Measurements from ENCODE around the gene CTRB2. TPM values are rescaled to one million over a fixed set of nuclear protein-coding genes. Genes with fewer than 3 reads are reported as not detected.

CTRB2 gene
- total RNA-seq, 1 experiment from 2014 or later: not detected

- peak overlapping the region; percentile 93 for H3K27ac Mint-ChIP-seq (ENCODE audit: unreplicated experiment)
- H3K4me3 Mint-ChIP-seq (ENCODE audit: low read depth, unreplicated experiment): peak overlapping the region; percentile 96
- no peaks in the 10 kb centered on the region for H3K9me3 Mint-ChIP-seq (ENCODE audit: low read depth, unreplicated experiment)
- no peak for DNase-seq
- H3K27me3 Mint-ChIP-seq (ENCODE audit: unreplicated experiment): no peaks in the 10 kb centered on the region
- intact Hi-C loops (cut with micrococcal nuclease; ENCODE audit: unreplicated experiment): loop anchor here (5.0 kb wide), 1 partner anchor 138 kb away; no protein-coding TSS in a partner anchor
- no TSS peak for BruUV-seq (replicated peaks)
- H3K4me1 Mint-ChIP-seq (ENCODE audit: low read depth, unreplicated experiment): peaks cover 74% of the 10 kb centered on the region
- CTCF ChIA-PET: interaction anchor here (1.0 to 3.1 kb wide), 5 partner anchors 13 to 136 kb away, joined by 3 to 16 read pairs (median 8); no protein-coding TSS in a partner anchor
- H3K36me3 Mint-ChIP-seq (ENCODE audit: insufficient read depth, unreplicated experiment): peaks cover 95% of the 10 kb centered on the region
- TF ChIP-seq CTCF (IDR thresholded peaks at IDR 0.05; ENCODE audit: unreplicated experiment): no peak
Observed at GRCh38 chr16:75249441-75249840, 42.5 kb upstream of the CTRB2 start.

- H3K27me3 Mint-ChIP-seq (ENCODE audit: unreplicated experiment): no peaks in the 10 kb centered on the region
- CTCF ChIA-PET: interaction anchor here (2.2 to 3.1 kb wide), 2 partner anchors 15 to 57 kb away, joined by 9 to 16 read pairs; no protein-coding TSS in a partner anchor
- peak overlapping the region; percentile 93 for H3K27ac Mint-ChIP-seq (ENCODE audit: unreplicated experiment)
- no peaks in the 10 kb centered on the region for H3K9me3 Mint-ChIP-seq (ENCODE audit: low read depth, unreplicated experiment)
- H3K4me3 Mint-ChIP-seq (ENCODE audit: low read depth, unreplicated experiment): peak overlapping the region; percentile 96
- TF ChIP-seq CTCF (IDR thresholded peaks at IDR 0.05; ENCODE audit: unreplicated experiment): no peak
- intact Hi-C loops (cut with micrococcal nuclease; ENCODE audit: unreplicated experiment): loop anchor here (5.0 kb wide), 1 partner anchor 139 kb away; no protein-coding TSS in a partner anchor
- no TSS peak for BruUV-seq (replicated peaks)
- H3K36me3 Mint-ChIP-seq (ENCODE audit: insufficient read depth, unreplicated experiment): peaks cover 97% of the 10 kb centered on the region
- peaks cover 74% of the 10 kb centered on the region for H3K4me1 Mint-ChIP-seq (ENCODE audit: low read depth, unreplicated experiment)
- no peak for DNase-seq
Observed at GRCh38 chr16:75248536-75249380, 41.8 kb upstream of the CTRB2 start.

GRCh38 chr16:75248142-75248535 lies 41.2 kb upstream of the CTRB2 start:
- no peak for DNase-seq
- intact Hi-C loops (cut with micrococcal nuclease; ENCODE audit: unreplicated experiment): loop anchor here (5.0 kb wide), 1 partner anchor 139 kb away; no protein-coding TSS in a partner anchor
- Mint-ChIP-seq H3K27me3 (ENCODE audit: unreplicated experiment) (no peaks in the 10 kb centered on the region), H3K4me3 (ENCODE audit: low read depth, unreplicated experiment) (peak overlapping the region; percentile 96), H3K36me3 (ENCODE audit: insufficient read depth, unreplicated experiment) (peaks cover 97% of the 10 kb centered on the region), H3K4me1 (ENCODE audit: low read depth, unreplicated experiment) (peaks cover 77% of the 10 kb centered on the region), H3K27ac (ENCODE audit: unreplicated experiment) (peak overlapping the region; percentile 93), H3K9me3 (ENCODE audit: low read depth, unreplicated experiment) (no peaks in the 10 kb centered on the region)
- BruUV-seq (replicated peaks): no TSS peak
- TF ChIP-seq CTCF (IDR thresholded peaks at IDR 0.05; ENCODE audit: unreplicated experiment): no peak
- CTCF ChIA-PET: interaction anchor here (0.8 to 3.1 kb wide), 3 partner anchors 16 to 137 kb away, joined by 3 to 9 read pairs (median 4); no protein-coding TSS in a partner anchor

GRCh38 chr16:75247249-75247648 lies 40.3 kb upstream of the CTRB2 start:
- H3K4me1 Mint-ChIP-seq (ENCODE audit: low read depth, unreplicated experiment): peaks cover 81% of the 10 kb centered on the region
- CTCF ChIA-PET: interaction anchor here (0.8 to 3.1 kb wide), 3 partner anchors 17 to 138 kb away, joined by 3 to 9 read pairs (median 4); no protein-coding TSS in a partner anchor
- H3K4me3 Mint-ChIP-seq (ENCODE audit: low read depth, unreplicated experiment): peak overlapping the region; percentile 96

More at GRCh38 chr16:75247249-75247648, 40.3 kb upstream of the CTRB2 start:
- no peak for TF ChIP-seq CTCF (IDR thresholded peaks at IDR 0.05; ENCODE audit: unreplicated experiment)
- DNase-seq: no peak
- H3K36me3 Mint-ChIP-seq (ENCODE audit: insufficient read depth, unreplicated experiment): peaks cover 97% of the 10 kb centered on the region
- intact Hi-C loops (cut with micrococcal nuclease; ENCODE audit: unreplicated experiment): loop anchor here (5.0 kb wide), 1 partner anchor 140 kb away; no protein-coding TSS in a partner anchor
- H3K27me3 Mint-ChIP-seq (ENCODE audit: unreplicated experiment): no peaks in the 10 kb centered on the region
- BruUV-seq (replicated peaks): no TSS peak
- peak overlapping the region; percentile 93 for H3K27ac Mint-ChIP-seq (ENCODE audit: unreplicated experiment)
- no peaks in the 10 kb centered on the region for H3K9me3 Mint-ChIP-seq (ENCODE audit: low read depth, unreplicated experiment)

All from Calu3 (cell line).